ENCODE data around the gene IPO11.
"Not testable (repeated sequence)": the region's sequence is repeated elsewhere in the genome, so short reads cannot be mapped to it uniquely, and the experiment has no call there.

Gene IPO11

DNA sequence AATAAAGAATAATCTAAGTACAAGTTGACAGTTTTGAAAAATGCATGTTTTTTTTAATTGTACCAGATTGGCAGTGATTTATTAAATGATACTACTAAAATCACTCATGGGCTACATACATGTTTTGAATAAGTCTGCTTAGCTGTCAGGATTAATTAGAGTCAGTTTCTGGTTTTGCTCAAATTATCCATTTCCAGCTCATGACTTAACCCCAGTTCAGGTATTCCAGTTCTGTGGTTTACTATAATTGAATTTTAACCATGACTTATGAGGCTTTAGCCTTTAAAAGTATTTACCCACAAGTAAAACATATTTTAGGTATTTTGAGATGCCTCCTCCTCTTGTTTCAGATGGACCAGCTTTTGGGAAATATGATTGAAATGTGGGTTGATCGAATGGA, 148.2 kb downstream of the IPO11 start:
- no peak overlapping the region for H3K27ac ChIP-seq
- H3K4me3 ChIP-seq, result no peak overlapping the region

DNA sequence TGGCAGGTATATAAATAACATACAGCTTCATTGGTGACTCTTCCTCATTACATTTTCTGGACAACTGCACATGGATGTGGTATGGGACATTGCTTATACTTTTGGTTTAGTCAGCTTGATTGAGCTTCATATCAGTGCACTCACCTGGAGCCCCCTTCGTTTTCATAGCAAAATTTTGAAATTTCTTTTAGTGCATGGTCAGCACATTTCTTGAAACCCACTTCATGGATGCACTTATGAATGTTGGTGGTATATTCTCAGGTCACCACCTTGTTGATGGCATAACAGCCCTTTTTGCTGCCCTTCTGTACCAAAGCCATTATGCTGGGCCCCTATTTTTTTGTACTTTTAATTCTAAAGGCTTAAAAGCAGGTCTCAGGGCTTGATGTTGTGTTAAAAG, 149.3 kb downstream of the IPO11 start:
- Histone ChIP-seq H3K4me3 (no peak overlapping the region), H3K27ac (no peak overlapping the region)

DNA sequence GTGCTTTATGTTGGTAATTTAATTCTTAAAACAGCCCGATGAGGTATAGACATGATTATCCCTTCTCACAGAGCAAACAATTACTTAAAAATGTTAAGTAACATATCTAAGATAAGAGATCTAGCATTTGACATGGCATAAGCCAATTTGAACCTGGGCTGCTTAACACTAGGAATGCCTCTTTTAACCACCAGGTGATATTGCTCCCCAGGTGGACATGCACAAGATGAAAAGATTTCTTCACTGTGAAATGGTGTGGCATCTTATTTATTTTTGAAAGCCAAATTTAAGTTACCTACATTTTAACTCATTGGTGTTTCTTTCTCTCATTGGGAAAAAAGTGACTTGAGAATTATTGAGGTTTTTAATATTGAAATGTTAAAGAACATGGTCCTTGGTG, 150.3 kb downstream of the IPO11 start:
- no peak overlapping the region for H3K4me3 ChIP-seq
- no peak overlapping the region for H3K27ac ChIP-seq

DNA sequence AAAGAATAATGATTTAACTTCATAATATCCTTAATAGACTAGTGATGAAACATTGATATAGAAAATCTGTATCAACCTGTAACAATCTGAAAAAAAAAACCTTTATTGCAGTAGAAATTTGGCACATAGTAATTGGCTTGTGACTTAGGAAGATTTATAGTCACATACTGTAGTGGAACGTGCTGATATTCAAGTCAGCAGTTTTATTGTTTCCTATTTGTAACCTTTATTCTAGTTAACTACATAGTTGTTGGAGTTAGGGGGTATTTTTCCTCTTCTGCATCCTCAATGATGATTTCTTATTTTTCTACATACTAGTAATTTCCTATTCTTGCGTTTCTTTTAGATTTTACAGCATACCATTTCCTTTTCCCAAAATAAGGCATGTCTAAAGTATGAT, 151.5 kb downstream of the IPO11 start:
- H3K27ac ChIP-seq, result no peak overlapping the region
- H3K4me3 ChIP-seq, result no peak overlapping the region

DNA sequence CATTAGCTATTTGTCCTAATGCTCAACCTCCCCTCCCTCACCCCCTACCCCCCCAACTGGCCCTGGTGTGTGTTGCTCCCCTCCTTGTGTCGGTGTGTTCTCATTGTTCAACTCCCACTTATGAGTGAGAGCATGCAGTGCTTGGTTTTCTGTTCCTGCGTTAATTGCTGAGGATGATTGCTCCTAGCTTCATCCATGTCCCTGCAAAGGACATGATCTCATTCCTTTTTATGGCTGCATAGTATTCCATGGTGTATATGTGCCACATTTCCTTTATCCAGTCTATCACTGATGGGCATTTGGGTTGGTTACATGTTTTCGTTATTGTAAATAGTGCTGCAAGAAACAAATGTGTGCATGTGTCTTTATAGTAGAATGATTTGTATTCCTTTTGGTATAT, 153.2 kb downstream of the IPO11 start:
- H3K27ac ChIP-seq, H3K4me3 ChIP-seq: not testable (repeated sequence)

DNA sequence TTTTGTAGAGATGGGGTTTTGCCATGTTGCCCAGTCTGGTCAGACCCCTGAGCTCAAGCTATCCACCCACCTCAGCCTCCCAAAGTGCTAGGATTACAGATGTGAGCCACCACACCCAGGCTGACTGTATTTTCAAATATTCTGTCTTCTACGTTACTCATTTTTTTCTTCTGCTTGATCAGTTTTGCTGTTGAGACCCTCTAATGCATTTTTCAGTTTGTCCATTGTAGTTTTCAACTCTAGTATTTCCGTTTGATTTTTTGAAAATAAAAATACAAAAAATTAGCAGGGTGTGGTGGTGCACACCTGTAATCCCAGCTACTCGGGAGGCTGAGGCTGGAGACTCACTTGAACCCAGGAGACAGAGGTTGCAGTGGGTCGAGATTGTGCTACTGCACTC, 155.6 kb downstream of the IPO11 start:
- H3K4me3 ChIP-seq, result no peak overlapping the region

DNA sequence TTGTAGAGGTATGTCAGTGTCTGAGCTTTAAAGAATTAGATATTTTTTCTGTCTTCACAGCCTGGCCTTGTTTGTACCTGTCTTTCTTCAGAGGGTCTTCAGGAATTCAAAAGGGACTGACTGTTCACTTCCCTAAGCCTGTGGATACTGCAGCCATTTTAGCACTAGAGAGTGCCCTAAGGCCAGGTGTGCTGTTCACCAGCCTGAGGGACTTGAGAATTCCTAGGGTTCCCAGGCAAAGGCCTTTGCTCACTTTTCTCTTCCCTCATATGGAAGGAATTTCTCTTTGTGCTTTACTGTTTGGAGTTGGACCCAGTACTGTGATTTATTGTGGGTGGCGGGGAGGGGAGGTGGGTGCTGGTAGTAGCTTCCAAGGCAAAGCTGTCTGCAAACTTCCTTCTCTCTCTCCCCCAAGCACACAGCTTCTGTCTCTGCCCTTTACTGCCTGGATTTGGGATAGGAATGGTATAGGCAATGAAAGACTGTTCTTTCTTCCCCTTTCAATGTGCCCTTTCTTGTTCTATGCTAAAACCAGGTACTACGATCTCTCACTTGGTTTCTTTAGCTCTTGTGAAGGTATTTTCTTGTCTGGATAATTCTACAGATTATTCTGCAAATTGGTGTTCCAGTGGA, 156.4 kb downstream of the IPO11 start:
- Histone ChIP-seq H3K27ac (no peak overlapping the region), H3K4me3 (no peak overlapping the region)

More for the DNA sequence above, 155.6 kb downstream of the IPO11 start:
- H3K27ac ChIP-seq, result no peak overlapping the region

DNA sequence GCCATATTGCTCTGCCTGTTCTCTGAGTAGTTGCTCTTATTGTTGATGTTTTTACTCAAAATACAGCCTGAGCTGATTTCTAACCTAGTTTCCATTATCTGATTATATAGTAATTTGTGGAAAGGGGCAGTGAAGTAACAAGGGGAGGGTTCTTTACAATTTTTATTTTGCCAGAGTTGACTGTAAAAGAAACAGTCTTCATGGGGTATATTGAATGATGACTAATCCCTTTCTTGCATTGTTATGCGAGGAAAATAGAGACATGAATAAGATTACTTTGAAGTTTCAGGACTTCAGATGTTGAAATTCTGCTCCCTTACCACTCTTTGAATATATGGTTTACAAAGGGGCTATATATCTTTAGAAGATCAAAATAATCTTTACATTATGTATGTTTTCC, 156.9 kb downstream of the IPO11 start:
- Histone ChIP-seq H3K4me3 (no peak overlapping the region), H3K27ac (no peak overlapping the region)

DNA sequence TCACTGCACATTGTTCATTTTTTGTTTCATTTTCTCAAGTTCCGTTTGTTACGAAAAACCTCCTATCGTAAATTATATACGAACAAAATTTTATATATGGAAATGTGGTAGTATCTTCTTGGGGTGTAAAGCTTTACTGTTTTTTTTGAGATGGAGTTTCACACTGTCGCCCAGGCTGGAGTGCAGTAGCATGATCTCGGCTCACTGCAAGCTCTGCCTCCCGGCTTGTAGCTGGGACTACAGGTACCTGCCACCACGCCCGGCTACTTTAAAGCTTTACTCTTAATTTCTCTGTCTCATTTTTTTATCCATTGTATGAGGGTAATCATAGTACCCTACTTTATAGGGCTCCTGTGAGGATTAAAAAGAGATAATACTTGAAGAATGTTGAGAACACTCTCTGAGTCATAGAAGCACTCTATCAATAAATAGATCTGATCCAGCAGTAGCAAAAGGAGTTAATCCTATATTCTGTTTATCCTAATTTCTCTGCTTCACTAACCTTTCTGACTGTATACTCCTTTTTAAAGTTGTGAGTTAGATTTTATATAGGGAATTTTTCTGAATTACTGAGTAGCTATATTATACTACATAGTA, 160.5 kb downstream of the IPO11 start:
- no peak overlapping the region for H3K4me3 ChIP-seq
- no peak overlapping the region for H3K27ac ChIP-seq

DNA sequence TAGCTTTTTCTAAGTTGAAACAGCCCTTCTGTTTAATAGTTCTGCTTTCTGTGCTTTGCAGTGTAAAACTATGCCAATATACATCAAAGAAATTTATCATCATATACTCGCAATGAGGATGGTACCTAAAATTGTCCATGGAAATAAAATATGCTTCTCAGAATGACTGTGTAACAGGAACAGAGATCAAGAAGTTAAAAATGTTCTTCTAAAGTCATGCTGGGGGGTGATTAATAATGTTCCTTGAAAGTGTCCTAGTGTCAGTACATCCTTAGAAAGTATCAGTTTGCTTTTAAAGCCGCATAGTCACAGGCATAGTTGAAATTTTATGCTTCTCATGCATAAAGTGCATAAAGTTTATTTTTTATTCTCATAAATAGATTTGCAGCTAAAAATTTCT, 162.0 kb downstream of the IPO11 start:
- H3K4me3 ChIP-seq, result no peak overlapping the region
- H3K27ac ChIP-seq, result no peak overlapping the region

DNA sequence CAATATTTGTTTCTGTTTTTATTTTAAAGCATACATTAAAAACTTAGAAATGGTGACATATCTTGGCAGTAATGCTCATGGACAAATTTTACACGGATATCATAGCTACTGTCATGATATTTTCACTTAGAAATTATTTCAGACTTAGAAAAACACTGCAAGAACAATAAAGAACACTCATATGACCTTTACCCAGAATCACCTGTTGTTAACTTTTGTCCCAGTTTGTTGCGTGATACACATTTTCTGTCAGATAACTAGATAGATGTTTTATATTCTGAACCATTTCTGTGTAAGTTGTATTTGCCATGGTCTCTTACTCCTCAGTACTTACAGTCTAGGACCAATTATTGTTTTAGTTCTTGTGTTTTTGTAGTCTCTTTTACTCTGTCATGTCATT, 162.5 kb downstream of the IPO11 start:
- Histone ChIP-seq H3K27ac (no peak overlapping the region), H3K4me3 (no peak overlapping the region)

DNA sequence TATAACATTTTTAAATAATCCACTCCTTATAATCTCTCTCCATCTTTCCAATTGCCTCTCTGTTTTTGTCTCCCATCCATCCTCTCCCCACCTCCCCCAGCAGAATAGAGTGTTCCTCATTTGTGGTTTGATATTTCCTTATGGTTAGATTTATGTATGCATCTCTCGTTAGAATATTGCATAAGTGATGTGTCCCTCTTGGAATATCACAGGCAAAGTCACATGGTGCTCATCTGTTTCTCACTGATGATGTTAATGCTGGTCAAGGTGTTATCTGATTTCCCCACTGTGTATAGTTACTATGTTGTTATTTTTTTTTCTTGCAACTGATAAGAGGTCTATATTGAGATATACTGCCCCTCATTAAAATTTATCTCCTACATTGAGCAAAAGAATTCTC, 162.9 kb downstream of the IPO11 start:
- Histone ChIP-seq H3K4me3 (no peak overlapping the region), H3K27ac (no peak overlapping the region)

DNA sequence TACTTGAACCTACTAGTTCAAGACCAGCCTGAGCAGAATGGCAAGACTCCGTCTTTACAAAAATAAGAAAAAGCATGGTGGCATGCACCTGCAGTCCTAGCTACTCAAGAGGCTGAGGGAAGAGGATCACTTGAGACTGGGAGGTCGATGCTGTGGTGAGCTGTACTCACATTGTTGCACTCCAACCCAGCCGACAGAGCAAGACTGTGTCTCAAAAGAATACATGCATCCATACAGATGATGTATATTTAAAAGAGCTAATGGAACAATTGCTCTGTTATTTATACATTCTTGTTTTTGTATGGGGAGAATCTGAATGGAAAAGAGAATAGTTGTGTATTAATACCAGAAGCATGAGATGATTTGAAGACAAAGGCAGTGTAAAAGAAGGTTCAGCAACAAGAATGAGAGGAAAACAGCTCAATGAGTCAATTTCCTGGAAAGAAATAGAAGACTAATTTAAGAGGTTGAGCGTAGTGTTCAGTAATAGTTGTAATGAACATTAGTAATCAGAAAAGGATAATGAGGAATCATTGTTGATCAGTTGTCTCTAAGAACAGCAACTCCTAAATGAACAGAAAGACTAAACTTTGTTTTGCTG, 164.1 kb downstream of the IPO11 start:
- Histone ChIP-seq H3K27ac (peak overlapping the region in 1 of 21 experiments; percentile 8), H3K4me3 (no peak overlapping the region)

DNA sequence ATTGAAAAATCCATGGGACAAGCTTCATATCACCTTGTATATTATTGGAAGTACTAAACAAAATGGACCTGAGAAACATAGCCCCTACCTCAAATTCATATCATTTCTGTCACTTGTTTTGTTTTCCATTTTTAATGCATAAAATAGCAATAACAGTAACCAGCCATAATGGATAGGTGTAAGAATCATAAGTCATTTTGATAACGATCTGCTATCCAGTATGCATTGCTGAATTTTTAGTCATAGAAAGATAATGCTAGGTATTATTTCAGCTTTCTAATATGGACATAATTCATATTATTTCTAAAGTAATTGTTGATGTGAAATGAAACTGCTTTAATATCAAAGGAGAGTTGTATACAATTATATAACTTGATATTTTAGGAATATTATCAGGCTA, 164.9 kb downstream of the IPO11 start:
- Histone ChIP-seq H3K4me3 (no peak overlapping the region), H3K27ac (peak overlapping the region in 3 of 21 experiments; percentile 8 to 36 (median 31))

DNA sequence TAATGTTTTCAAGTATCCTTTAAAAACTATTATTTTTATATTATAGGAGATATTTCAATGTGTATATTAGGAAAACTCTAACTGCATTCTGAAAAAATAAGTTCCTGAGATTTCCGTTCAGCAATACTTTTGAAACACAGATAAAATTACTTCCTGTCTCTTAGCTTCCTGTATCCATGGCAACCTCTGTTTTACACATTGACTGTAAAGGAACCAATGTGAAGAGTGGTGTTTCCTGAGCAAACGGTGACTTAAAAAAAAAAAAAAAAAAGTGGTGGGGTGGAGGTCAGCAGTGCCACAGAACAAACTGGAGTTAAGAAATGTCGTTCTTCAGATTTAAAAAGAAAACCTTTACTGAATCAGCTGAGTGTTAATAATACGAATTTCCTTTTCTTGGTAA, 166.0 kb downstream of the IPO11 start, which contains the start of gene LRRC70:
Gene LRRC70 (plus strand): TSS at position 280 of the 400 bp plus-strand sequence. CDS start 620 bp downstream, outside the sequence.
- H3K4me3 ChIP-seq, result peak within 1 kb of the TSS in 2 of 7 experiments; percentile 7 to 9
- peak within 1 kb of the TSS in 10 of 21 experiments; percentile 4 to 56 (median 34) for H3K27ac ChIP-seq

DNA sequence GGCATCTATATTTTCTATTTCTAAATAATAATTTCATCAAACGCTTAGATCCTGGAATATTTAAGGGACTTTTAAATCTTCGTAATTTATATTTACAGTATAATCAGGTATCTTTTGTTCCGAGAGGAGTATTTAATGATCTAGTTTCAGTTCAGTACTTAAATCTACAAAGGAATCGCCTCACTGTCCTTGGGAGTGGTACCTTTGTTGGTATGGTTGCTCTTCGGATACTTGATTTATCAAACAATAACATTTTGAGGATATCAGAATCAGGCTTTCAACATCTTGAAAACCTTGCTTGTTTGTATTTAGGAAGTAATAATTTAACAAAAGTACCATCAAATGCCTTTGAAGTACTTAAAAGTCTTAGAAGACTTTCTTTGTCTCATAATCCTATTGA, 167.2 kb downstream of the IPO11 start:
- peak overlapping the region in 1 of 7 experiments; percentile 9 for H3K4me3 ChIP-seq
- H3K27ac ChIP-seq, result peak overlapping the region in 5 of 21 experiments; percentile 27 to 56 (median 46)

DNA sequence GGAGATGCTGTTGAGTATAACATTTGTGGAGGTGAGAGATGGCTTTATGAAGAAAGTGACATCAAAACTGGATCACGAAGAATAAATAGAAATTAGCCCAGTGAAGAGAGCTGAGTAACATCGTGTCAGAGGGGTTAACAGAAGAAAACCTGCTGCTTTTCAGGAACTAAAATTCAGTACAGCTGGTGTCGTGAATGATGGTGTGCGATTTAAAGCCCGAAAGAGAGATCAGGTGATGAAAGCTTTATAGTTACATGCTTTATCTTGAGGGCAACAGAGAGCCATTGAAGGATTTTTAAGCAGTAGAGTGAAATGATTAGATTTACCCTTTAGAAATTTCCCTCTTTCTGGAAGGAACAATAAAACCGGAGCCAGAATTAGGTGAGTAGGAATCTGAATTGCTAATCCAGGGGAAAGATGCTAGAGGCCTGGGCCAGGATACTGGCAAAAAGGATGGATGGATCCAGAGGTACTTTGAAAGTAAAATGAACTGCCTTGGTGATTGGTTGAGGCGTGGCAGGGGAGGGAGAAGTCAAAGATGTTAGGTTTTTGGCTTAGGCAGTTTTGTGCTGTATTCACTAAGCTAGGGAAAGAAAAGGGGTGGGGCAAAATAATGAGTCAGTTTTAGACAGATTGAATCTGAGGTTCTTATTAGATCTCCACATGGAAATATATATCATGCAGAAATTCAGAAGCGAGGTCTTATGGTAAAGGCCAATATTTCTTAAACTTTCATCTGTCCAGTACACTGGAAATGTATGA, 169.5 kb downstream of the IPO11 start:
- Histone ChIP-seq H3K27ac (no peak overlapping the region), H3K4me3 (no peak overlapping the region)

DNA sequence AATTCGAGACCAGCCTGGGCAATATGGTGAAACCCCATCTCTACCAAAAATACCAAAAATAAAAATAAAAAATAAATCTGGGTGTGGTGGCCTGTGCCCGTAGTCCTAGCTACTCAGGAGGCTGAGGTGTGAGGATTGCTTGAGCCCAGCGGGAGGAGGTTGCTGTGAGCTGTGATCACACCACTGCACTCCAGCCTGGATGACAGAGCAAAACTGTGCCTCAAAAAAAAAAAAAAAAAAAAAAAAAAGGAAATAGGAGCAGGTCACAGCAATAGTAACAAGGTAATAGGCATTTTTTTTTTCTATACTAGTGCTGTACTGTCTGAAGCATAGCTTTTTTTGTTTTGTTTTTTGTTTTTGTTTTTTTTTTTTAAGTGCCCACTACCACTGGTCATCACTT, 171.8 kb downstream of the IPO11 start:
- Histone ChIP-seq H3K4me3 (no peak overlapping the region), H3K27ac (no peak overlapping the region)

DNA sequence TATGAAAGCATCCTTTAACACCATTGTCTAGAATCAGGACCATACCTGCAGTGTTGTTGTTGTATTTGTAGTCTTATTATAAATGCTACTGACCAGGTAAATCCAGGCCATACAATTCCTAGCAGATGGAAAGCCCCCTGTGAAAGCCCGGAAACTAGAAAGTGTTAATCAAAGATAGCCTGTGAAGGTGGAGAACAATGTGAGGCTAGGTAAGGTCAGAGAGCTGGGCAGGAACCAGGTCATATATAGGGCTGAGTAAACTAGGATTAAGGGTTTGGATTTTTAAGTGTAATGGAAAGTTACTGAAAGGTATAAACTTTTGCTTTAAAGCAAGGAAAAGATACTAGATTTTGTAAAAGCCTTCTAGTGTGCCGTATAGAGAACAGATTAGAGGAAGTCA, 172.7 kb downstream of the IPO11 start:
- peak overlapping the region in 3 of 21 experiments; percentile 17 to 29 (median 23) for H3K27ac ChIP-seq
- H3K4me3 ChIP-seq, result no peak overlapping the region

DNA sequence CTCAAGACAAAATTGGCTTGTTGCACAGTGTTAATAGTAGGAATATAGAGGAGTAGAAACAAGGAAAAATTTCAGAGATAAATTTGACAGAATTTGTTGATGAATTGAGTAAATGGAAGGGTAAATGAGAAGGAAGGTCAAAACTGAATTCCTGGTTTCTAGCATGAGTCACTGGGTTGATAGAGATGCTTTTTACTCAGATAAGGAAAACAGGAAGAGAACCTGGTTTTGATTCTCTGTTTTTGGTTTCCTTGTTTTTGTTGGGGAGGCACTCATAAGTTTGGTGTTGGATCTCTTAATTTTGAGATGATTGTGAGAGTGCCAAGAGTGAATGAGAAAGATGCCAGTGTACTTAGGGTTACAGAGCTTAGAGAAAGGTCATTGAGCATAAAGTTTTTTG, 173.2 kb downstream of the IPO11 start:
- no peak overlapping the region for H3K4me3 ChIP-seq
- peak overlapping the region in 2 of 21 experiments; percentile 17 to 23 for H3K27ac ChIP-seq

DNA sequence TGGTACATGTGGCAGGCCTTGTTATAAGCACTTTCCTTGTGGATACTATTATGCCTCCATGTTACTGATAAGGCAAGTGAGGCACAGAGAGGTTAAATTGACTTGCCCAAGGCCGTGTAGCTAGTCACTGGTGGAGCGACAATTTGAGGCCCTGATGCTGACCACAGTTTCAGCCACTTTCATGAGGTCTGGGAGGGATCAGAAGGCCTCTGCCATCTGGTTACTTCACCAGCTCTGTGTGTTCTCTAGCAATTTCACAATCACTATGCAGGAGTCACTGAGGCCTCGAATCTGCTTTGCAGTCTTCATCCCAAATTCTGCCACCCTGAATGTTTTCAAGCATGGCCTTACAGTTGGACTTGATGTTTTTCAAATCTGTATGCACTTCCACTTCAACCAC, 175.2 kb downstream of the IPO11 start:
- Histone ChIP-seq H3K4me3 (no peak overlapping the region), H3K27ac (no peak overlapping the region)
